ENCODE data around the gene TMEM203. TPM values are rescaled to one million over a fixed set of nuclear protein-coding genes. Genes with fewer than 3 reads are reported as not detected.
A peak's percentile ranks its signal among the peaks of the same experiment; 100 is the strongest.

TMEM203 gene
- total and polyA plus RNA-seq, 12 donors: 21.7 to 48.4 (median 40.0) TPM

GRCh38 chr9:137201205-137201868 is 4.1 kb downstream of the TMEM203 start:
- Histone ChIP-seq H3K4me3 (peak overlapping the region in 3 of 4 donors; percentile 14 to 61 (median 59)), H3K27ac (peak overlapping the region in 4 of 5 donors; percentile 52 to 86 (median 70)), H3K36me3 (replicated peaks in 1 of 2) (no peaks in the 10 kb centered on the region), H3K9me3 (replicated peaks in 1 of 3) (no peaks in the 10 kb centered on the region), H3K27me3 (no peaks in the 10 kb centered on the region), H3K4me1 (replicated peaks in 1 of 2) (peaks cover 15 to 64% of the 10 kb centered on the region in 2 donors)
- 15 to 18% (median 17%) methylated on average over 13 to 23 of the region's 23 CpGs for WGBS, 4 donors
- DNase-seq: no peak
- TF ChIP-seq, protein P1, sequence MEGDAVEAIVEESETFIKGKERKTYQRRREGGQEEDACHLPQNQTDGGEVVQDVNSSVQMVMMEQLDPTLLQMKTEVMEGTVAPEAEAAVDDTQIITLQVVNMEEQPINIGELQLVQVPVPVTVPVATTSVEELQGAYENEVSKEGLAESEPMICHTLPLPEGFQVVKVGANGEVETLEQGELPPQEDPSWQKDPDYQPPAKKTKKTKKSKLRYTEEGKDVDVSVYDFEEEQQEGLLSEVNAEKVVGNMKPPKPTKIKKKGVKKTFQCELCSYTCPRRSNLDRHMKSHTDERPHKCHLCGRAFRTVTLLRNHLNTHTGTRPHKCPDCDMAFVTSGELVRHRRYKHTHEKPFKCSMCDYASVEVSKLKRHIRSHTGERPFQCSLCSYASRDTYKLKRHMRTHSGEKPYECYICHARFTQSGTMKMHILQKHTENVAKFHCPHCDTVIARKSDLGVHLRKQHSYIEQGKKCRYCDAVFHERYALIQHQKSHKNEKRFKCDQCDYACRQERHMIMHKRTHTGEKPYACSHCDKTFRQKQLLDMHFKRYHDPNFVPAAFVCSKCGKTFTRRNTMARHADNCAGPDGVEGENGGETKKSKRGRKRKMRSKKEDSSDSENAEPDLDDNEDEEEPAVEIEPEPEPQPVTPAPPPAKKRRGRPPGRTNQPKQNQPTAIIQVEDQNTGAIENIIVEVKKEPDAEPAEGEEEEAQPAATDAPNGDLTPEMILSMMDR (IDR thresholded peaks at IDR 0.05): no peak
- TF ChIP-seq POLR2A (IDR thresholded peaks at IDR 0.05): peak in 1 of 2 donors; percentile 30
- intact Hi-C loops (cut with DNase I): no loop called here

- 0 to 13% (median 1%) methylated on average over 3 to 118 of the region's 118 CpGs for WGBS, 4 donors
- DNase-seq: peak; percentile 99 to 100 (median 100)
- Histone ChIP-seq H3K36me3 (replicated peaks in 1 of 2) (no peaks in the 10 kb centered on the region), H3K27me3 (no peaks in the 10 kb centered on the region), H3K27ac (peak within 1 kb of the TSS in 4 of 5 donors; percentile 52 to 90 (median 70)), H3K4me3 (peak within 1 kb of the TSS in 3 of 4 donors; percentile 27 to 91 (median 59)), H3K9me3 (replicated peaks in 1 of 3) (no peaks in the 10 kb centered on the region), H3K4me1 (replicated peaks in 1 of 2) (peaks cover 15 to 59% of the 10 kb centered on the region in 2 donors)
- intact Hi-C loops (cut with DNase I): no loop called here
- TF ChIP-seq, protein P1 (IDR thresholded peaks at IDR 0.05): peak in 1 of 6 experiments; percentile 14
- TF ChIP-seq POLR2A (IDR thresholded peaks at IDR 0.05): peak; percentile 92 to 93
Measured at GRCh38 chr9:137200311-137201204, 4.9 kb downstream of the TMEM203 start, which contains the start of gene TPRN. Gene TPRN (minus strand): TSS chr9:137200741. CDS start chr9:137200711, 30 bp downstream.

- Histone ChIP-seq H3K4me3 (peak overlapping the region in 2 of 4 donors; percentile 13 to 91), H3K9me3 (replicated peaks in 1 of 3) (no peaks in the 10 kb centered on the region), H3K27me3 (no peaks in the 10 kb centered on the region), H3K27ac (no peak overlapping the region), H3K4me1 (replicated peaks in 1 of 2) (peaks cover 10 to 52% of the 10 kb centered on the region in 2 donors), H3K36me3 (replicated peaks in 1 of 2) (no peaks in the 10 kb centered on the region)
- DNase-seq: no peak
- intact Hi-C loops (cut with DNase I): no loop called here
- WGBS, 4 donors: 7 to 21% (median 10%) methylated on average over 11 to 51 of the region's 51 CpGs; no CpG with 5 or more reads in 1 of the 4 donors
- no peak for TF ChIP-seq POLR2A (IDR thresholded peaks at IDR 0.05)
- TF ChIP-seq, protein P1 (IDR thresholded peaks at IDR 0.05): no peak
Measured at GRCh38 chr9:137199411-137200121, 5.9 kb downstream of the TMEM203 start.
